ENCODE results near the gene ALDH7A1. TPM values are rescaled to one million over a fixed set of nuclear protein-coding genes. Genes with fewer than 3 reads are reported as not detected.

ALDH7A1 gene
- total RNA-seq, 1 donor from 2014 or later: 119 TPM

- TF ChIP-seq, protein P1, sequence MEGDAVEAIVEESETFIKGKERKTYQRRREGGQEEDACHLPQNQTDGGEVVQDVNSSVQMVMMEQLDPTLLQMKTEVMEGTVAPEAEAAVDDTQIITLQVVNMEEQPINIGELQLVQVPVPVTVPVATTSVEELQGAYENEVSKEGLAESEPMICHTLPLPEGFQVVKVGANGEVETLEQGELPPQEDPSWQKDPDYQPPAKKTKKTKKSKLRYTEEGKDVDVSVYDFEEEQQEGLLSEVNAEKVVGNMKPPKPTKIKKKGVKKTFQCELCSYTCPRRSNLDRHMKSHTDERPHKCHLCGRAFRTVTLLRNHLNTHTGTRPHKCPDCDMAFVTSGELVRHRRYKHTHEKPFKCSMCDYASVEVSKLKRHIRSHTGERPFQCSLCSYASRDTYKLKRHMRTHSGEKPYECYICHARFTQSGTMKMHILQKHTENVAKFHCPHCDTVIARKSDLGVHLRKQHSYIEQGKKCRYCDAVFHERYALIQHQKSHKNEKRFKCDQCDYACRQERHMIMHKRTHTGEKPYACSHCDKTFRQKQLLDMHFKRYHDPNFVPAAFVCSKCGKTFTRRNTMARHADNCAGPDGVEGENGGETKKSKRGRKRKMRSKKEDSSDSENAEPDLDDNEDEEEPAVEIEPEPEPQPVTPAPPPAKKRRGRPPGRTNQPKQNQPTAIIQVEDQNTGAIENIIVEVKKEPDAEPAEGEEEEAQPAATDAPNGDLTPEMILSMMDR (IDR thresholded peaks at IDR 0.05; ENCODE audit: unreplicated experiment): no peak
- Mint-ChIP-seq H3K9me3 (no peaks in the 10 kb centered on the region), H3K27ac (peak overlapping the region; percentile 72), H3K36me3 (peaks cover 51% of the 10 kb centered on the region), H3K4me3 (no peak overlapping the region), H3K27me3 (ENCODE audit: low read depth) (no peaks in the 10 kb centered on the region), H3K4me1 (peaks cover 26% of the 10 kb centered on the region)
- no peak for DNase-seq (ENCODE audit: low spot score in 2 of 2, unreplicated experiment in 2 of 2)
Observed at GRCh38 chr5:126488443-126489065, 106.5 kb downstream of the ALDH7A1 start.

DNA sequence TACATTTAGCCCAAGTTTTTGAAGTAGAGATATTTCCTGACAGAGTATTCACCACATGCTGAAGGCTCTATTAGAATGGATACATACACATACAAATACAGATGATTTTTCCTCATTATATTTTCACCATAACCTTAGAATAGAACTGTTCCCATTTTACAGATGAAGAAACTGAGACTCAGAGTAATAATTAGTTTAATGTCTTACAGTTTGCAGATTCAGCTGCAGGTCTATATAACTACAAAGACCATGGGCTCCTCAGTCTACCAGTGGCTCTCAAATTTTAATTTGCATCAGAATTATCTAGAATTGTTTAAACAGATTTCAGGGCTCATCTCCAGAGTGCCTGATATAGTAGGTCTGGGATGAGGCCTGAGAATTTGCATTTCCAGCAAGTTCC lies 107.4 kb downstream of the ALDH7A1 start:
- Mint-ChIP-seq H3K27me3 (ENCODE audit: low read depth) (no peaks in the 10 kb centered on the region), H3K4me1 (peaks cover 33% of the 10 kb centered on the region)

DNA sequence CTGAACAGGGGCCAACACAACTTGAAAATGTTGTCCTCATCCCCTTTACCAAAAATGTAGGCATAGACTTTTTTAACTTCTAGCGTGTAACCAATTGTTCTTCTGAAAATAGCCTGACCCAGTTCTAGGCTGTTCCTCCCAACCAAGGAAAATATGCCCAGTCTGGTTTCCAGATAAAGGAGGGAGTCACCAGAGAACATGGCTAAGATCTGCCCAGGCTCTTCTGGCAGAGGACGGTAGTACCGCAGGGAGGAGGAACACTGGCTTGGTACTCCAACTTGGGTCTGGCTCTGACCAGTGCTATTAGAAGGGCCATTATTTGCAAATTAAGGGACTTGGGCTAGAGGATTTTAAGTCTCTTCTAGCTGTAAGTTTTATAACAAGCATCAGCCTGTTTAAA lies 108.7 kb downstream of the ALDH7A1 start:
- Mint-ChIP-seq H3K9me3 (no peaks in the 10 kb centered on the region), H3K27ac (no peak overlapping the region), H3K36me3 (peaks cover 52% of the 10 kb centered on the region), H3K4me1 (peaks cover 34% of the 10 kb centered on the region), H3K4me3 (no peak overlapping the region), H3K27me3 (ENCODE audit: low read depth) (no peaks in the 10 kb centered on the region)
- no peak for DNase-seq (ENCODE audit: low spot score in 2 of 2, unreplicated experiment in 2 of 2)
- TF ChIP-seq, protein P1 (IDR thresholded peaks at IDR 0.05; ENCODE audit: unreplicated experiment): no peak

More for the DNA sequence above, 107.4 kb downstream of the ALDH7A1 start:
- Mint-ChIP-seq H3K4me3 (no peak overlapping the region), H3K36me3 (peaks cover 52% of the 10 kb centered on the region), H3K9me3 (no peaks in the 10 kb centered on the region), H3K27ac (no peak overlapping the region)
- TF ChIP-seq, protein P1 (IDR thresholded peaks at IDR 0.05; ENCODE audit: unreplicated experiment): no peak
- no peak for DNase-seq (ENCODE audit: low spot score in 2 of 2, unreplicated experiment in 2 of 2)

- H3K27me3 Mint-ChIP-seq (ENCODE audit: low read depth): no peaks in the 10 kb centered on the region
- TF ChIP-seq, protein P1 (IDR thresholded peaks at IDR 0.05; ENCODE audit: unreplicated experiment): no peak
- no peak overlapping the region for H3K27ac Mint-ChIP-seq
- no peak overlapping the region for H3K4me3 Mint-ChIP-seq
- peaks cover 59% of the 10 kb centered on the region for H3K36me3 Mint-ChIP-seq
- peaks cover 23% of the 10 kb centered on the region for H3K4me1 Mint-ChIP-seq
- DNase-seq (ENCODE audit: low spot score in 2 of 2, unreplicated experiment in 2 of 2): no peak
- no peaks in the 10 kb centered on the region for H3K9me3 Mint-ChIP-seq
Observed at GRCh38 chr5:126484253-126484652, 110.8 kb downstream of the ALDH7A1 start.

- TF ChIP-seq, protein P1 (IDR thresholded peaks at IDR 0.05; ENCODE audit: unreplicated experiment): no peak
- Mint-ChIP-seq H3K4me3 (no peak overlapping the region), H3K4me1 (peaks cover 12% of the 10 kb centered on the region), H3K27ac (no peak overlapping the region), H3K36me3 (peaks cover 56% of the 10 kb centered on the region), H3K27me3 (ENCODE audit: low read depth) (no peaks in the 10 kb centered on the region), H3K9me3 (no peaks in the 10 kb centered on the region)
- DNase-seq (ENCODE audit: low spot score in 2 of 2, unreplicated experiment in 2 of 2): no peak
Observed at GRCh38 chr5:126483156-126483555, 111.9 kb downstream of the ALDH7A1 start.

All from mesothelial cell of epicardium (in vitro differentiated cells).